ENCODE measurements around the gene ELMOD2.

- TF ChIP-seq POLR2A (IDR thresholded peaks at IDR 0.05) (no peak), CTCF (IDR thresholded peaks at IDR 0.05) (no peak)
Measured at GRCh38 chr4:140483445-140483844, 40.5 kb upstream of the ELMOD2 start.

All from heart left ventricle (tissue), 13 donors.